Large intestine (tissue), 3 donors: Measurements from ENCODE around the gene VWCE. TPM values are rescaled to one million over a fixed set of nuclear protein-coding genes. Genes with fewer than 3 reads are reported as not detected.

Experiments
- DNase-seq, 2 donors: peaks; one replicate each; pipeline versions ENCODE4 v3.0.0 to v3.0.0-alpha.2; 2013
- H3K27ac ChIP-seq: one replicate; pipeline ENCODE4 v1.5.1; 2013; ENCODE audit warnings: low read length
- H3K27me3 ChIP-seq: 2 replicates; pipeline ENCODE4 v1.6.1; 2013; ENCODE audit warnings: low read length; ENCODE audit not compliant: control insufficient read depth, insufficient read depth
- H3K36me3 ChIP-seq: 2 replicates; pipeline ENCODE4 v1.6.1; 2013; ENCODE audit warnings: low read length; ENCODE audit not compliant: control insufficient read depth, insufficient read depth
- H3K4me1 ChIP-seq: one replicate; pipeline ENCODE4 v1.6.1; 2013; ENCODE audit warnings: low read length; ENCODE audit not compliant: control insufficient read depth, insufficient read depth
- H3K4me3 ChIP-seq: one replicate; pipeline ENCODE4 v1.5.1; 2013; ENCODE audit warnings: low read length
- H3K9me3 ChIP-seq: one replicate; pipeline ENCODE4 v1.6.1; 2013; ENCODE audit warnings: mild to moderate bottlenecking, low read depth, low read length, moderate library complexity; ENCODE audit not compliant: control insufficient read depth
- WGBS: methylation state at CpG from one replicate; pipeline ENCODE4 v1.1.5; 2013; ENCODE audit warnings: low lambda C conversion rate; ENCODE audit not compliant: insufficient coverage; 5-methylcytosine and 5-hydroxymethylcytosine counted together
- polyA plus RNA-seq: library from polyadenylated mRNA; unstranded; fragments of 120-200 nt; gene quantifications from one replicate; pipeline ENCODE4 v1.2.1, GENCODE V29; 2013

VWCE gene
- polyA plus RNA-seq, 1 donor: 5.1 TPM

- Histone ChIP-seq H3K9me3 (no peaks in the 10 kb centered on the region), H3K36me3 (peaks cover 70% of the 10 kb centered on the region), H3K4me1 (peaks cover 9% of the 10 kb centered on the region), H3K27me3 (no peaks in the 10 kb centered on the region), H3K4me3 (no peak overlapping the region), H3K27ac (no peak overlapping the region)
- no peak for DNase-seq
Observed at GRCh38 chr11:61327669-61328071, 32.6 kb upstream of the VWCE start.

GRCh38 chr11:61325649-61326414, 30.7 kb upstream of the VWCE start:
- Histone ChIP-seq H3K27ac (no peak overlapping the region), H3K36me3 (peaks cover 83% of the 10 kb centered on the region), H3K4me1 (no peaks in the 10 kb centered on the region), H3K9me3 (no peaks in the 10 kb centered on the region), H3K4me3 (no peak overlapping the region), H3K27me3 (no peaks in the 10 kb centered on the region)
- WGBS: 75% methylated on average over 2 of the region's 2 CpGs
- DNase-seq: no peak

GRCh38 chr11:61315260-61315659, 20.1 kb upstream of the VWCE start:
- Histone ChIP-seq H3K9me3 (no peaks in the 10 kb centered on the region), H3K36me3 (peaks cover 73% of the 10 kb centered on the region), H3K4me1 (no peaks in the 10 kb centered on the region), H3K27ac (no peak overlapping the region), H3K4me3 (no peak overlapping the region), H3K27me3 (no peaks in the 10 kb centered on the region)
- no CpG with 5 or more reads among the region's 2 CpGs for WGBS
- DNase-seq: no peak

- no CpG with 5 or more reads among the region's 8 CpGs for WGBS
- no peak overlapping the region for H3K4me3 ChIP-seq
- no peak overlapping the region for H3K27ac ChIP-seq
- H3K9me3 ChIP-seq: no peaks in the 10 kb centered on the region
- no peaks in the 10 kb centered on the region for H3K27me3 ChIP-seq
- no peak for DNase-seq
- H3K4me1 ChIP-seq: no peaks in the 10 kb centered on the region
- peaks cover 85% of the 10 kb centered on the region for H3K36me3 ChIP-seq
Observed at GRCh38 chr11:61310749-61311148, 15.6 kb upstream of the VWCE start.

- DNase-seq: no peak
- Histone ChIP-seq H3K9me3 (no peaks in the 10 kb centered on the region), H3K4me1 (no peaks in the 10 kb centered on the region), H3K4me3 (no peak overlapping the region), H3K27me3 (no peaks in the 10 kb centered on the region), H3K36me3 (peaks cover 88% of the 10 kb centered on the region), H3K27ac (no peak overlapping the region)
- no CpG with 5 or more reads among the region's 7 CpGs for WGBS
Observed at GRCh38 chr11:61309739-61310138, 14.6 kb upstream of the VWCE start.

GRCh38 chr11:61309141-61309540, 14.0 kb upstream of the VWCE start:
- Histone ChIP-seq H3K27me3 (no peaks in the 10 kb centered on the region), H3K36me3 (peaks cover 83% of the 10 kb centered on the region), H3K9me3 (no peaks in the 10 kb centered on the region), H3K4me3 (no peak overlapping the region), H3K4me1 (no peaks in the 10 kb centered on the region), H3K27ac (no peak overlapping the region)
- 67% methylated on average over 1 of the region's 4 CpGs for WGBS
- DNase-seq: no peak

GRCh38 chr11:61307354-61307753, 12.2 kb upstream of the VWCE start:
- no peaks in the 10 kb centered on the region for H3K27me3 ChIP-seq
- peaks cover 82% of the 10 kb centered on the region for H3K36me3 ChIP-seq
- no CpG with 5 or more reads among the region's 1 CpG for WGBS

GRCh38 chr11:61306221-61306620, 11.1 kb upstream of the VWCE start:
- H3K4me3 ChIP-seq: no peak overlapping the region
- DNase-seq: no peak
- no CpG with 5 or more reads among the region's 1 CpG for WGBS
- no peaks in the 10 kb centered on the region for H3K4me1 ChIP-seq
- H3K9me3 ChIP-seq: no peaks in the 10 kb centered on the region
- peaks cover 82% of the 10 kb centered on the region for H3K36me3 ChIP-seq
- no peaks in the 10 kb centered on the region for H3K27me3 ChIP-seq
- no peak overlapping the region for H3K27ac ChIP-seq

More at GRCh38 chr11:61307354-61307753, 12.2 kb upstream of the VWCE start:
- Histone ChIP-seq H3K4me3 (no peak overlapping the region), H3K4me1 (no peaks in the 10 kb centered on the region), H3K9me3 (no peaks in the 10 kb centered on the region), H3K27ac (no peak overlapping the region)
- no peak for DNase-seq

- Histone ChIP-seq H3K4me1 (no peaks in the 10 kb centered on the region), H3K36me3 (peaks cover 85% of the 10 kb centered on the region), H3K4me3 (no peak overlapping the region), H3K27ac (no peak overlapping the region), H3K27me3 (no peaks in the 10 kb centered on the region), H3K9me3 (no peaks in the 10 kb centered on the region)
- WGBS: no CpG with 5 or more reads among the region's 7 CpGs
- no peak for DNase-seq
Observed at GRCh38 chr11:61305417-61305816, 10.3 kb upstream of the VWCE start.

GRCh38 chr11:61303725-61304124, 8.6 kb upstream of the VWCE start:
- WGBS: no CpG with 5 or more reads among the region's 9 CpGs
- Histone ChIP-seq H3K36me3 (peaks cover 84% of the 10 kb centered on the region), H3K4me1 (peaks cover 10% of the 10 kb centered on the region), H3K4me3 (no peak overlapping the region), H3K27ac (no peak overlapping the region), H3K9me3 (no peaks in the 10 kb centered on the region), H3K27me3 (no peaks in the 10 kb centered on the region)
- no peak for DNase-seq

- no CpG with 5 or more reads among the region's 13 CpGs for WGBS
- Histone ChIP-seq H3K27ac (no peak overlapping the region), H3K4me1 (peaks cover 15% of the 10 kb centered on the region), H3K36me3 (peaks cover 72% of the 10 kb centered on the region), H3K27me3 (no peaks in the 10 kb centered on the region), H3K4me3 (no peak overlapping the region), H3K9me3 (no peaks in the 10 kb centered on the region)
- no peak for DNase-seq
Observed at GRCh38 chr11:61302550-61302949, 7.4 kb upstream of the VWCE start.
